Liver (tissue), 3 donors: ENCODE measurements around the gene MCF2L.

Experiments used
- EGR1 ChIP-seq, 2 donors: IDR thresholded peaks; 2 replicates each; pipeline ENCODE4 v1.6.1; 2016 to 2018; ENCODE audit warnings: antibody characterized with exemption in 2 of 2, low read depth in 2 of 2
- FOXA1 ChIP-seq: IDR thresholded peaks from 2 replicates; pipeline ENCODE4 v1.6.1; 2016; ENCODE audit warnings: antibody characterized with exemption
- NR2F2 ChIP-seq: IDR thresholded peaks from 2 replicates; pipeline ENCODE4 v1.6.1; 2016; ENCODE audit warnings: antibody characterized with exemption
- YY1 ChIP-seq: IDR thresholded peaks from 2 replicates; pipeline ENCODE4 v1.6.1; 2016; ENCODE audit warnings: antibody characterized with exemption, mild to moderate bottlenecking
- TF ChIP-seq, protein P1 (sequence below): fragments of 150-350 bp; IDR thresholded peaks from 2 replicates; pipeline ENCODE4 v1.5.1; 2017; ENCODE audit warnings: improper control_type of control experiment, low read depth, low read length; ENCODE audit not compliant: missing input control
- donor health status: healthy.
- donor health status: healthy.

DNA sequence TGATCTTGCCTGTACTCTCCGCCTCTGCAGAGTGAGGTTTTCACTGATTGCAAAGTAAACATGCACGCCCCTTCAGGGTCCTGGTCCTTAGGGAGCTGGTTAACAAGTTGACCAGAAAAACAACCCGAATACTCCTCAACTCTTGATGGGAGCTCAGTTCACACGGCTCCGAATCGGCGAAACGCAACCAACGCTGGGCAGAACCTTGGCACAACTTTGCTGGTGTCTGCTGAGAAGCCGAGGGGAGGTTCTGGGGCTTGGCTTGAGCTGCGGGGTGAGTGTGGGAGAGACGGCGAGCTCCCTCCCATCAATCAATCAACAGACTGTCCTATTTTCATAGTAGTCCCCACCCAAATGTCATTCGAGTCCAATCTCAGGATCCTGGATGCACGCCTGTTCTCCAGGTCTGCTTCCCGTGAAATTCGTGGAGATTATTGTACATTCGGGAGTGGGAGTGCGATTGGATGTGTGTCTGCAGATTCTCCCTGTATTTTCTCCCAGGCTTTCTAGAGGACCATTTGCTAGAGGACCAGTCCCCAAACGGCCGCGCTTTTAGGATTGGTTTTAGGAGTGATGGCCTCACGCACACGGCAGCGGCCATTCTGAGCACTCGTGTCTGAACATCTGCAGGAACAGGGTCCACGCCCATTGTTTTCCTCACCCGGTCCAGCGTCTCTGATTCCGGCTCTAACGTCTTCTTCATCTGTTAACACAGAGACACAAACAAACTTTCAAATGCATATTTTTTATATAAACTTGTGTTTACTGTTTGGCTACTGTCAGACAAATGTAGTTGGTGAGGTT, 85.0 kb downstream of the MCF2L start:
- TF ChIP-seq, protein P1, sequence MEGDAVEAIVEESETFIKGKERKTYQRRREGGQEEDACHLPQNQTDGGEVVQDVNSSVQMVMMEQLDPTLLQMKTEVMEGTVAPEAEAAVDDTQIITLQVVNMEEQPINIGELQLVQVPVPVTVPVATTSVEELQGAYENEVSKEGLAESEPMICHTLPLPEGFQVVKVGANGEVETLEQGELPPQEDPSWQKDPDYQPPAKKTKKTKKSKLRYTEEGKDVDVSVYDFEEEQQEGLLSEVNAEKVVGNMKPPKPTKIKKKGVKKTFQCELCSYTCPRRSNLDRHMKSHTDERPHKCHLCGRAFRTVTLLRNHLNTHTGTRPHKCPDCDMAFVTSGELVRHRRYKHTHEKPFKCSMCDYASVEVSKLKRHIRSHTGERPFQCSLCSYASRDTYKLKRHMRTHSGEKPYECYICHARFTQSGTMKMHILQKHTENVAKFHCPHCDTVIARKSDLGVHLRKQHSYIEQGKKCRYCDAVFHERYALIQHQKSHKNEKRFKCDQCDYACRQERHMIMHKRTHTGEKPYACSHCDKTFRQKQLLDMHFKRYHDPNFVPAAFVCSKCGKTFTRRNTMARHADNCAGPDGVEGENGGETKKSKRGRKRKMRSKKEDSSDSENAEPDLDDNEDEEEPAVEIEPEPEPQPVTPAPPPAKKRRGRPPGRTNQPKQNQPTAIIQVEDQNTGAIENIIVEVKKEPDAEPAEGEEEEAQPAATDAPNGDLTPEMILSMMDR, result no peak
- no peak for TF ChIP-seq FOXA1
- no peak for TF ChIP-seq EGR1 (IDR thresholded peaks at IDR 0.05; ENCODE audit: low read depth in 2 of 2)
- TF ChIP-seq NR2F2, result no peak
- no peak for TF ChIP-seq YY1
